HT1080 (cell line): ENCODE results near the gene NOP16. TPM values are rescaled to one million over a fixed set of nuclear protein-coding genes. Genes with fewer than 3 reads are reported as not detected.

ENCODE experiments used
- DNase-seq: peaks from one replicate; pipeline ENCODE4 v3.0.0-alpha.2; 2015; ENCODE audit warnings: low read depth
- total RNA-seq: library from RNA; depleted of rRNA; stranded (reverse); fragments of >200 nt; shearing (Covaris generic); gene quantifications from 2 replicates; pipeline ENCODE4 v1.2.3, GENCODE V29; 2014

NOP16 gene
- total RNA-seq, 1 experiment from 2014 or later, result 94.4 TPM

DNA sequence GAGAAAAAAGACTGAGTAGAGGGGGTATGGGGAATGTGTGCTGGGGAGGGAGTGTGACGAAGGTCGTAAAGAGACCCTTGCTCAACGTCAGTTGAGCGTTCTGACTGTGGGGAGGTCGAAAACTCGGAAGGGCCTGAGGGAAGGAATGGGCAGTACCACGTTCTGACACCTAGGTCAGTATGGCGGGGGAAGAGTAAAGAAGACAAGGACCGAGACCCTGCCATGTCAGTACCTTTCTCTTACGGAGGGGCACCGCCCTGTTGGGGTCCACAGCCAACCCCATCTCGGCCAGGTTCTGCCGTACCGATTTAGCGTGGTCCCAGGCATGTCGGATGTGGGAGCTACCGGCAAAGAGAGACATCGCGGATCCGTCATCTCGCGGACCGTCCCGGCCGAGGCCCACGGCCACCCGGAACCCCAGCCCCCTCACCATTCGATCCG is 375 bp downstream of the NOP16 start:
- DNase-seq, result peak; percentile 24

DNA sequence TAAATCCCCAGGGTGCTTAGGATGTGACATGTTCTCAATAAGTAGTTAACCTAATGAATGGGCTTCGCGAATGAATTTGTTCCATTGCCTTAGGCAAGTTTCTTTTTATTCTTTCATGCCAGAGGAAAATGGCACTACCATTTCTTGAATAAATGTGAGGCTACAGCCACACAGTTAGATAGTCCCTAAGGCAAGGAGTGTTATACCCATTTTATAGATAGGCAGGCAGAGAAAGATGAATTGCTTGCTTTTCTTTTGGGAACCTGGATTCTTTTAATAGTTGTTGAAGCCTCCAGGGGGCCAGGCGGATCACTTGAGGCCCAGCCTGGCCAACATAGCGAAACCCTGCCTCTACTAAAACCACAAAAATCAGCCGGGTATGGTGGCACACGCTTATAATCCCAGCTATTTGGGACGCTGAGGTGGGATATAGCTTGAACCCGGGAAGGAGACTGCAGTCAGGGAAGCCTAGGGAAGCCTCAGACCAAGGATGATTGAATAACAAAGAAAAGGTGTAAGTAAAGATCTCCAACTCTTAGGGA is 943 bp downstream of the NOP16 start:
- no peak for DNase-seq

DNA sequence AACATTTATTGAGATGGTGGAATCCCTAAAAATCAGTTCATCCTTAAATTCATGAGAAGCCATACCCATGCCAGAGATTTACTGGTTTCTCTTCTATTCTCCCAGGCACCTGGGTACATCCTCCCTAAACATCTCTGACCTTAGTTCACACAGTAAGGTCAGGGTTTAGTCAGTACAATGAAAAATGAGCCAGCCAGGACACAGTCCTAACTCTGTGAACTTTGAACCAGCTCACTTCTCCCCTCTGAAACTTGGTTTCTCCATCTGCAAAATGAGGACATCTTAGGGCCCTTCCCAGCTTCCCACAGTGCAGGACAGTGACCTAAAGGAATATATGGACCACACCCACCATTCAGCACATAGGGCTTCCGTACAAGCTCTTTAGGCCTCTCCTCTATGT is 1.9 kb downstream of the NOP16 start:
- no peak for DNase-seq

DNA sequence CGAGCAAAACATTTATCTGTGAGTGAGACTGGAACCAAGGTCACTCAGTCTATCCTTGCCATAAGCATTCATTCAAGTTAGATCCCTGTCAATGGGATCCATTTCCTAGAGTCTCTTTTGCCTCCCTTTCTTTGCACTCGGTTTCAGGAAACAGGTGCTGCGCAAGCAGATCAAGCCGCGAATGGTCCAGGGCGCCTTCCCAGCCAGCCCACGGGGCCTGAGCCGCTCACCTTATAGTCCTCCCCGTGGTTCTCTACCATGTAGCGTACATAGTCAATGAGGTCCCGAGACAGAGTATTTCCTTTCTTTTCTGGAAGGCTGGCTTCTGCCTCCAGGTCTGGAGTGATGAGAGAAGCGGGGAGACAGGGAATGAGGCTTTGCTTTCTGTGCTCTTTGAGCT is 3.4 kb downstream of the NOP16 start:
- DNase-seq, result no peak

DNA sequence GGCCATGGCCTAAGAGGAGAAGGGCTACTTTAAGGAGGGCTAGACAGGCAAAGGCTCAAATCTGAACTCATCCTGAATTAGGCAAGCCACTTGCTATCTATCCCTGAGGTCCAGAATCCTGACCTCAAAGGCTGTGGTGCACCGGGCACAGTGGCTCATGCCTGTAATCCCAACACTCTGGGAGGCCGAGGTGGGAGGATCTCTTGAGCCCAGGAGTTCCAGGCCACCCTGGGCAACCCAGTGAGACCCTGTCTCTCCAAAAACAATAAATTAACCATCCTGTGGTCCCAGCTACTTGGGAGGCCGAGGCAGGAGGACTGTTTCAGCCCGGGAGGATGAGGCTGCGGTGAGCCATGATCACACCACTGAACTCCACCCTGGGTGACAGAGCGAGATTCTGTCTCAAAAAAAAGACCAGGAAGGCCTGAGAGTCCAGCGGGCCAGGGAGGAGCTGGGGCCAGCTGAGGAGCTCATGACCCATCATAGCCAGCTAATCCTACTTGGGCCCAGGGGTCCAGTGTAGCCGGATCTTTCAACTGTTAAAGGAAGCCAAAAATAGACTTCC is 4.0 kb downstream of the NOP16 start:
- DNase-seq, result no peak

- no peak for DNase-seq
These were observed 4.4 kb downstream of the NOP16 start for GRCh38 chr5:176383961-176384360.

GRCh38 chr5:176383248-176383905 is 5.0 kb downstream of the NOP16 start:
- DNase-seq, result no peak

GRCh38 chr5:176382721-176383120 is 5.7 kb downstream of the NOP16 start:
- DNase-seq, result no peak

DNA sequence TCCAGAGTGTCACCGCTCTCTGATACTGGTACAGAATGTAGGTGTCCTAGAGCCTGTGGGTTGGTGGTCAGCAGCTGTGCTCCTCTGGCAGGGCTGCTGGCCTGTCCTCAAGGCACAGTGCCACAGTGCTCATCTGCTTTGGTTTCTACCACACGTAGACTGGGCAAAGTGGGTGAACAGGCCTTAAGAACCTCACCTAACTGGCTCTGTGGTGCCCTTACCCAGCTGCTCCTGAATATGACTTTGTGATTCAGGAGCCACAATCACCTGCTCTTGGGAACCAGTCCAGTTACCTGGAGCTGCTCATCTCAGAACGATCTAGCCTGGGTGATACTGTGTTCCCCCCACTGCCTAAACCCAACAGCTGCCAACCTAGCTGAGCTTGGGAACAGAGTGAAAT is 6.4 kb downstream of the NOP16 start:
- no peak for DNase-seq

GRCh38 chr5:176381423-176381822 is 7.0 kb downstream of the NOP16 start:
- no peak for DNase-seq

DNA sequence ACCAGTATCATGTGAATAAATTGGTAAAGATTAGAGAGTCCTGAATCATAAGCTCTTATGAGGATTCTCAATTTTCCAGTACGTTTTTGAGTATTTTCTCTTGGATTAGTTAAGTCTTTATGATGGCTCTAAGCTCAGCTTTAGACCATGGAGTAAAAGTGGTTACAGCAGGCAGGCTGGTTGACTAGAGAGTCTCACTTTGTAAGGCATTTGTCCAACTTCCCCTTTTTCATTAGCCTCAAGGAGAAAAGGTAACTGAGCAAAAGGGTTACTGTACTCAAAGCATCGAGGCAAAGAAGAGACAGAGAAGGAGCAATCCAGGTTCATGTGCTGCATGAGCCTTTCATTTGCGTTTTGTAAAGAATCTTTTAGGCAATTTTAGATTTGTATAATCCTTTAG is 8.5 kb downstream of the NOP16 start:
- no peak for DNase-seq

DNA sequence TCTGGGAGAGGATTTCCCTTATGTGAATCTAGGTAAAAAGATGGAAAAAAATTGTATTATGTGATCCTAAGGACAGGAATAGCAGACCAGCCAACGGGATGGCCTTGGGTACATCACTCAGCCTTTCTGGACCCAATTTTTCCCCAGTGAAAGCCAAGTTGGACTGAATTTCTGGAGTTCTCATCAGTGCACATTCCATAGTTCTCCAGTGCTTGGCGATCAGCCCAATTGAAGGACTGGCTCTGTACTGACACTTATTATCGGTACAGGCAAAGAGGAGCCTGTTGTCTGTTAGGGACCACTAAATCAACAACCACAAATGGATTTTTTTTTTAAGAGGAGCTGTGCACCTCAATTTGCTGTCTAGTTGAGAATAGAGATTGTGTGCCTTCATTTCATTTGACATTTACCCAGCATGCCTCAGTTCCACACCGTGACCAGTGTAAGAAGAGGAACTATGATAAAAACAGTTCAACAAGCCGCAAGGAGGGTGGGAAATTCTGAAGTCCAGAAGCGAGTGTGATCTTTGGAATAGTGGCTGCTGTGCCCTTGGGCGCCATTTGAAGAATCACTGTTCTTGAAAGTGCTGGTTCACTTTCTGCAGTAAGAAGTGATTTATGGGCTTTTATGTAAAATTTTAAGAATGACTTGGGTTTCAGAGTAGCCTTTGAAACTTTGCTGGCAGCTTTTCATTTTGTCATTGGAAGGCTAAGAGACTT is 15.1 kb downstream of the NOP16 start:
- DNase-seq, result no peak

GRCh38 chr5:176371621-176372539 is 16.5 kb downstream of the NOP16 start:
- DNase-seq, result no peak

GRCh38 chr5:176369934-176370711 is 18.3 kb downstream of the NOP16 start:
- DNase-seq, result no peak

- DNase-seq, result no peak
These were observed 19.7 kb downstream of the NOP16 start for GRCh38 chr5:176368726-176369125.

GRCh38 chr5:176366232-176366894 is 22.0 kb downstream of the NOP16 start:
- DNase-seq, result no peak

- no peak for DNase-seq
These were observed 22.8 kb downstream of the NOP16 start, which contains the start of gene ARL10 for GRCh38 chr5:176365351-176366231. Gene ARL10 (plus strand): TSS chr5:176365487. CDS start chr5:176365564, 77 bp downstream.

GRCh38 chr5:176364765-176365350 is 23.5 kb downstream of the NOP16 start:
- no peak for DNase-seq

DNA sequence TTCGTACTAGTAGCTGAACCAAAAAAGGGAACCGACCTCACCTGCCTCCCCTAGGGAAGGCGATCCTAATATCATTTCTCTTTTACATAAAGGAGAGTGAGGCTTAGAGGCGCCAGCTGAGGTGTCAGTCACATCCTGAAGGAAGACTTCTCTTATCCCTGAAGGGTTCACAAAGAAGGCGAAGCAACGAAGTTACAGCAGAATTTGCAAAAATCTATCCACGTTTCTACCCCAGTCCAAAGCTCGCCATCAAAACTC is 26.2 kb downstream of the NOP16 start:
- no peak for DNase-seq
